ES-I3 (cell line): ENCODE measurements around the gene CIB1.

Experiments
- H3K36me3 ChIP-seq: 2 replicates; pipeline ENCODE4 v1.6.1; 2013; ENCODE audit warnings: mild to moderate bottlenecking, low read length, control low read depth, moderate library complexity; ENCODE audit not compliant: insufficient read depth
- H3K4me1 ChIP-seq: 2 replicates; pipeline ENCODE4 v1.6.1; 2013; ENCODE audit warnings: mild to moderate bottlenecking, control low read depth, low read length; ENCODE audit not compliant: insufficient read depth
- H3K9ac ChIP-seq: 2 replicates; pipeline ENCODE4 v1.6.1; 2013; ENCODE audit warnings: low read depth, mild to moderate bottlenecking, low read length, moderate library complexity
- H3K9me3 ChIP-seq: 2 replicates; pipeline ENCODE4 v1.6.1; 2013; ENCODE audit warnings: mild to moderate bottlenecking, low read length, moderate library complexity; ENCODE audit not compliant: control insufficient read depth, insufficient read depth

CIB1 gene

GRCh38 chr15:90203473-90203872 lies 30.3 kb downstream of the CIB1 start:
- Histone ChIP-seq H3K9me3 (no peaks in the 10 kb centered on the region), H3K4me1 (peaks cover 3% of the 10 kb centered on the region; the same call in 1 of the 2 replicates), H3K36me3 (no peaks in the 10 kb centered on the region), H3K9ac (no peak overlapping the region)

DNA sequence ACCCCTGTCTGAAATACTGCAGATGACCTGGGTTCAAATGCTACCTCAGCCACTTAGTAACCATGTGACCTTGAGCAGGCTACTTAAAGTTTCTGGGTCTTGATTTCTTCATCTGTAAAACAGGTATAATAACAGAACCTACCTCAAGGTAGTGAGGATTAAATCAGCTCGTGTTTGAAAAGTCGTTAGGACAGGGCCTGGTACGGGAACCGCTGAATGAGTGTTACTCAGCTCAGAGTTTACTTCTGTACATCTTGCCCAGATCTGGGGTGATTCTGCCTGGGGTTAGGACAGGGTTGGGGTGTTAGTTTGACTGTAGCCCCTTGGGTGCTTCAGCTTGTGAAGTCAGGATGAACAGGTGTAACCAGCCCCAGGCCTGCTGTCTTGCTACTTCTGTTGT lies 30.8 kb downstream of the CIB1 start:
- no peak overlapping the region for H3K9ac ChIP-seq
- H3K9me3 ChIP-seq, result no peaks in the 10 kb centered on the region
- H3K36me3 ChIP-seq, result no peaks in the 10 kb centered on the region
- peaks cover 3% of the 10 kb centered on the region; the same call in 1 of the 2 replicates for H3K4me1 ChIP-seq

GRCh38 chr15:90201944-90202375 lies 31.8 kb downstream of the CIB1 start:
- no peaks in the 10 kb centered on the region for H3K9me3 ChIP-seq
- peaks cover 3% of the 10 kb centered on the region; the same call in 1 of the 2 replicates for H3K4me1 ChIP-seq
- peak overlapping the region; percentile 73 for H3K9ac ChIP-seq
- no peaks in the 10 kb centered on the region for H3K36me3 ChIP-seq

GRCh38 chr15:90201130-90201943 lies 32.4 kb downstream of the CIB1 start, which contains the start of gene SEMA4B:
Gene SEMA4B, plus strand, starts transcription at chr15:90201330. Its CDS starts 249 bp downstream, at chr15:90201579.
- Histone ChIP-seq H3K9me3 (no peaks in the 10 kb centered on the region), H3K36me3 (no peaks in the 10 kb centered on the region), H3K9ac (peak within 1 kb of the TSS; percentile 73), H3K4me1 (peaks cover 3% of the 10 kb centered on the region; the same call in 1 of the 2 replicates)

GRCh38 chr15:90200534-90201129 lies 33.1 kb downstream of the CIB1 start:
- Histone ChIP-seq H3K4me1 (peaks cover 3% of the 10 kb centered on the region; the same call in 1 of the 2 replicates), H3K9me3 (no peaks in the 10 kb centered on the region), H3K36me3 (no peaks in the 10 kb centered on the region), H3K9ac (peak overlapping the region; percentile 73)

DNA sequence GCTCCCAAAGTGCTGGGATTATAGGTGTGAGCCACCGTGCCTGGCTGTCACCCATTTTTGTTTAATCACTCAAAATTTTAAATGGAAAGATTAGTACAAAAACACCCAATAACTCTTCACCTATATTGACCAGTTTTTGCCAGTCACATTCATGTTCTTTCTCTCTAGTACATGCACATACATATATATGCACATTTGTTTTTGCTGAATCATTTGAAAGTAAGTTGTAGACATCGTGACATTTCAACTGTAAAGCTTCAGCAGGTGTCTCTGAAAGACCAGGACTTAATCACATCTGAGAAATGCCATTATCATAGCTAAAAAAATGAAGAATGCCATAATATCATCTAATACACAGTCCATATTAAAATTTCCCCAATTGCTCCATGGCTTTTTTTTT lies 39.1 kb downstream of the CIB1 start:
- no peaks in the 10 kb centered on the region for H3K9me3 ChIP-seq
- H3K9ac ChIP-seq, result no peak overlapping the region
- H3K4me1 ChIP-seq, result peaks cover 11% of the 10 kb centered on the region; the same call in 1 of the 2 replicates
- no peaks in the 10 kb centered on the region for H3K36me3 ChIP-seq

DNA sequence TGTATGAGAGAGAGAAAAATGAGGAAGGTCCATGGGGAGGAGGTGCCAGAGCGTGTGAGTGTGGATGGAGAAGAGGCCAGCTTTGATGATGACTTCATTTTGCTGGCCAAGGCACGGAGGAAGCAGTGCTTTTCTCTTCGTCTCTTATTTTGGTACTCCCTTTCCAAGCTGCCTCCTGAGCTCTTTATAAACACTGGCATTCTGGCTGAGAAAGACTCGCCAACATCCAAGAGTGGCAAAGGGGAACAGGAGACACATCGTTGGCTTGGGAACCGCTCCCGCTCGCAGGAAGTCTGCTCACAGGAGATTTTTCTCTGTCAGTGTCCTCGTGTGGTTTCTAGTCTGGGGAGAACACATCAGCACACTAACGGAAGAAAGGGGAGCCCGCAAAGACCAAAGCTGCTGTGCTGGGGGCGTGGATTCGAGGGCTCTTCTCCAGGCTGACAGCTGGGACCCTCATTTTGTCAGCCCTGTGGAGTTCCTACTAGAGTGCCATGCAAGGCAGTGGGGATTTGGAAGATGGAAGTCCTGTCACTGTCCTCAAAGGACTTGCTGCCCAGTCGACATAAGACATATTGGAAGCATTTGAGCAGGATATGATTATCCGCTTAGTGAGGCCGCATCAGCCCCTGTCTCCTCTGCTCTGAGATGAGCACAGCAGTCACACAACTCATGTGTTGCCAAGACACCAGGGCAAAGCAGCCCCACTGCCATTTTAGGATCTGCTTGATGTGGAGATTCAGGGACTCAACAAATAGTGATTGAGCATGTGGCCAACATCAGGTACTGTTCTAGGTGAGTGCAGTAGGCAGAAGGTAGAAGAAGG lies 40.6 kb downstream of the CIB1 start:
- no peak overlapping the region for H3K9ac ChIP-seq
- H3K36me3 ChIP-seq, result no peaks in the 10 kb centered on the region
- H3K9me3 ChIP-seq, result no peaks in the 10 kb centered on the region
- peaks cover 11% of the 10 kb centered on the region; the same call in 1 of the 2 replicates for H3K4me1 ChIP-seq

- no peaks in the 10 kb centered on the region for H3K36me3 ChIP-seq
- H3K4me1 ChIP-seq, result peaks cover 11% of the 10 kb centered on the region; the same call in 1 of the 2 replicates
- no peak overlapping the region for H3K9ac ChIP-seq
- no peaks in the 10 kb centered on the region for H3K9me3 ChIP-seq
These were observed 41.8 kb downstream of the CIB1 start for GRCh38 chr15:90191794-90192509.

GRCh38 chr15:90191344-90191687 lies 42.4 kb downstream of the CIB1 start:
- Histone ChIP-seq H3K4me1 (peaks cover 11% of the 10 kb centered on the region; the same call in 1 of the 2 replicates), H3K9ac (no peak overlapping the region), H3K36me3 (no peaks in the 10 kb centered on the region), H3K9me3 (no peaks in the 10 kb centered on the region)

- no peaks in the 10 kb centered on the region for H3K36me3 ChIP-seq
- H3K4me1 ChIP-seq, result peaks cover 11% of the 10 kb centered on the region; the same call in 1 of the 2 replicates
- no peak overlapping the region for H3K9ac ChIP-seq
- no peaks in the 10 kb centered on the region for H3K9me3 ChIP-seq
These were observed 43.0 kb downstream of the CIB1 start for GRCh38 chr15:90190606-90191343.

- Histone ChIP-seq H3K9ac (no peak overlapping the region), H3K4me1 (peaks cover 11% of the 10 kb centered on the region; the same call in 1 of the 2 replicates), H3K9me3 (no peaks in the 10 kb centered on the region), H3K36me3 (no peaks in the 10 kb centered on the region)
These were observed 43.8 kb downstream of the CIB1 start for GRCh38 chr15:90189781-90190467.

DNA sequence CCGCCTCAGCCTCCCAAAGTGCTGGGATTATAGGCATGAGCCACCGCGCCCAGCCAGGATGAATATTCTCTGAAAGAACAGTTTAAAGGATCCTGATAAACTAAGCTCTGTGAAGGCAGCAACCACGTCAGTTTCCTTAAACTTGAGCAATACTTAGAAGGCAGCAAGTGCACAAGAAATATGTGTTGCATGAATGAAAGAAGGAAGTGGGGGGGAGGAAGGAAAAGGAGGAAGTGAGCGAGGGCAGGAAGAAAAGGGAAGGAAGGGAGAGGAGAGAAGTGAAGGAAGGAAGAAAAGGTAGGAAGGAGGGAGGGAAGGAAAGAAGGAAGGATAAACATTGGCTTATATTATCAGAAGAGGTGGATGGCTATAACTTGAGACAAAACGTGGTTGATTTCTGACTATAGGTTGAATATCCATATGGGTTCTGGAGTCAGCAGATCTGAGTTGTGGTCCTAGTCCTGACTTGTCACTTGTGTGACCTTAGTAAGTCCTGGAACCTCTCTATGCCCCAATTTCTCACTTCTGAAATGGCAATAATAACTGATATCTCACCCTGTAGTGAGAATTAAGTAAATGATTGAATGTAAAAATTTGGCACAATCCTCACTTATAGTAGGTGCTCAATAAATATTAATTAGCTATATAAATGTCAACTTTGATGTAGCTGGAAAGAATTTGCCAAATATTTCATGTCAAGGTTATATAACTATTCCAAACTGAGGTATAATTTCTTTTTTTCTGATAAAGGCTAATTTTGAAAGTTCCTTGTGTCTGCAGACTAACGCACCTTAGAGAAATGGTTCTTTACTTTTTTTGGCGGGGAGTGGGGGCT lies 44.6 kb downstream of the CIB1 start:
- Histone ChIP-seq H3K9ac (no peak overlapping the region), H3K9me3 (no peaks in the 10 kb centered on the region), H3K4me1 (peaks cover 12% of the 10 kb centered on the region; the same call in 1 of the 2 replicates), H3K36me3 (no peaks in the 10 kb centered on the region)
